WTC11 (cell line): Measurements from ENCODE around the gene PDAP1. TPM values are rescaled to one million over a fixed set of nuclear protein-coding genes. Genes with fewer than 3 reads are reported as not detected.

Experiments used
- ATAC-seq: fragments of 200-7000 bp; cut with Tn5 transposase; 2 replicates; pipeline ENCODE4 v1.10.0; 2021; ENCODE audit warnings: mild to moderate bottlenecking, moderate library complexity
- CTCF ChIA-PET: fragments of 300-600 bp; sonication (Branson Sonifier 250); formaldehyde crosslinking; loops from one replicate; lab custom pipeline; 2021; ENCODE audit warnings: antibody characterized with exemption; lab: Charles Lee
- POLR2A ChIA-PET: fragments of 350-600 bp; sonication (Branson Sonifier 250); formaldehyde crosslinking; loops from one replicate; lab custom pipeline; 2021; ENCODE audit warnings: antibody characterized with exemption; lab: Charles Lee
- DNase-seq: peaks from one replicate; pipeline ENCODE4 v3.0.0; 2021; ENCODE audit warnings: low spot score
- H3K27ac Mint-ChIP-seq: 2 replicates; pipeline ENCODE4 v1.8.0; 2021; ENCODE audit warnings: mixed read lengths
- H3K27me3 Mint-ChIP-seq: 2 replicates; pipeline ENCODE4 v1.8.0; 2021; ENCODE audit warnings: low read depth, mild to moderate bottlenecking, moderate library complexity, mixed read lengths
- H3K36me3 Mint-ChIP-seq: 2 replicates; pipeline ENCODE4 v1.8.0; 2021; ENCODE audit warnings: mixed read lengths
- H3K4me1 Mint-ChIP-seq: 2 replicates; pipeline ENCODE4 v1.8.0; 2022; ENCODE audit warnings: mixed read lengths
- H3K4me3 Mint-ChIP-seq: 2 replicates; pipeline ENCODE4 v1.8.0; 2021; ENCODE audit warnings: mild to moderate bottlenecking, moderate library complexity, mixed read lengths
- H3K9me3 Mint-ChIP-seq: 2 replicates; pipeline ENCODE4 v1.8.0; 2021; ENCODE audit warnings: mixed read lengths
- AFF4 ChIP-seq: sonication (generic); formaldehyde crosslinking; IDR thresholded peaks from 2 replicates; pipeline ENCODE4 v1.8.1; 2023; ENCODE audit warnings: mild to moderate bottlenecking, missing genetic modification reagents, borderline replicate concordance
- AR ChIP-seq: fragments of 250-450 bp; sonication (Bioruptor Pico); IDR thresholded peaks from 2 replicates; pipeline ENCODE4 v1.9.0; 2021; ENCODE audit warnings: mild to moderate bottlenecking
- CREB1 ChIP-seq: sonication (generic); formaldehyde crosslinking; IDR thresholded peaks from 2 replicates; pipeline ENCODE4 v1.8.0; 2023; ENCODE audit warnings: mild to moderate bottlenecking, missing genetic modification reagents
- FOXK1 ChIP-seq: sonication (generic); formaldehyde crosslinking; IDR thresholded peaks from 2 replicates; pipeline ENCODE4 v1.8.0; 2022; ENCODE audit warnings: mild to moderate bottlenecking, moderate library complexity, missing genetic modification reagents
- FOXP1 ChIP-seq: sonication (generic); formaldehyde crosslinking; IDR thresholded peaks from 2 replicates; pipeline ENCODE4 v1.8.0; 2022; ENCODE audit warnings: missing genetic modification reagents, mild to moderate bottlenecking, moderate library complexity, borderline replicate concordance
- GTF2I ChIP-seq: fragments of 250-450 bp; sonication (Bioruptor Pico); conservative IDR thresholded peaks from 2 replicates; pipeline ENCODE4 v1.4.0; 2021; ENCODE audit warnings: mild to moderate bottlenecking
- HMGA2 ChIP-seq: fragments of 250-450 bp; sonication (Bioruptor Pico); IDR thresholded peaks from 2 replicates; pipeline ENCODE4 v1.4.0; 2021; ENCODE audit warnings: mild to moderate bottlenecking, moderate library complexity
- MXD4 ChIP-seq: fragments of 250-450 bp; sonication (Bioruptor Pico); IDR thresholded peaks from 2 replicates; pipeline ENCODE4 v1.8.0; 2021; ENCODE audit warnings: mild to moderate bottlenecking, moderate library complexity, borderline replicate concordance
- MYBL2 ChIP-seq: sonication (generic); formaldehyde crosslinking; IDR thresholded peaks from 2 replicates; pipeline ENCODE4 v1.8.1; 2023; ENCODE audit warnings: mild to moderate bottlenecking, moderate library complexity, missing genetic modification reagents
- NFYB ChIP-seq: sonication (generic); formaldehyde crosslinking; conservative IDR thresholded peaks from 2 replicates; pipeline ENCODE4 v1.8.0; 2022; ENCODE audit warnings: low read depth, missing genetic modification reagents
- NR2C2 ChIP-seq: sonication (generic); formaldehyde crosslinking; IDR thresholded peaks from 2 replicates; pipeline ENCODE4 v1.8.0; 2022; ENCODE audit warnings: mild to moderate bottlenecking, missing genetic modification reagents
- SMAD3 ChIP-seq: sonication (generic); formaldehyde crosslinking; IDR thresholded peaks from 2 replicates; pipeline ENCODE4 v1.8.0; 2022; ENCODE audit warnings: missing genetic modification reagents, mild to moderate bottlenecking, borderline replicate concordance
- SMAD4 ChIP-seq: sonication (generic); formaldehyde crosslinking; IDR thresholded peaks from 2 replicates; pipeline ENCODE4 v1.8.0; 2022; ENCODE audit warnings: mild to moderate bottlenecking, missing genetic modification reagents
- TCF7 ChIP-seq: sonication (generic); formaldehyde crosslinking; IDR thresholded peaks from 2 replicates; pipeline ENCODE4 v1.8.0; 2022; ENCODE audit warnings: mild to moderate bottlenecking, low read depth, missing genetic modification reagents, moderate library complexity
- ZNF232 ChIP-seq: sonication (generic); formaldehyde crosslinking; IDR thresholded peaks from 2 replicates; pipeline ENCODE4 v1.8.0; 2022; ENCODE audit warnings: mild to moderate bottlenecking, missing genetic modification reagents
- ZNF396 ChIP-seq: fragments of 250-450 bp; sonication (Bioruptor Pico); IDR thresholded peaks from 2 replicates; pipeline ENCODE4 v1.8.0; 2021; ENCODE audit warnings: mild to moderate bottlenecking, moderate library complexity, borderline replicate concordance
- ZNF512 ChIP-seq: sonication (generic); formaldehyde crosslinking; IDR thresholded peaks from 2 replicates; pipeline ENCODE4 v1.8.1; 2022; ENCODE audit warnings: missing genetic modification reagents, borderline replicate concordance
- ZSCAN18 ChIP-seq: fragments of 250-450 bp; sonication (Bioruptor Pico); IDR thresholded peaks from 2 replicates; pipeline ENCODE4 v2.1.2; 2022; ENCODE audit warnings: mild to moderate bottlenecking, moderate library complexity
- total RNA-seq: library from RNA; stranded (reverse); gene quantifications from 3 replicates; pipeline ENCODE4 v1.2.3, GENCODE V29; 2021

The PDAP1 gene
- total RNA-seq, 1 experiment from 2014 or later, result 177 TPM

DNA sequence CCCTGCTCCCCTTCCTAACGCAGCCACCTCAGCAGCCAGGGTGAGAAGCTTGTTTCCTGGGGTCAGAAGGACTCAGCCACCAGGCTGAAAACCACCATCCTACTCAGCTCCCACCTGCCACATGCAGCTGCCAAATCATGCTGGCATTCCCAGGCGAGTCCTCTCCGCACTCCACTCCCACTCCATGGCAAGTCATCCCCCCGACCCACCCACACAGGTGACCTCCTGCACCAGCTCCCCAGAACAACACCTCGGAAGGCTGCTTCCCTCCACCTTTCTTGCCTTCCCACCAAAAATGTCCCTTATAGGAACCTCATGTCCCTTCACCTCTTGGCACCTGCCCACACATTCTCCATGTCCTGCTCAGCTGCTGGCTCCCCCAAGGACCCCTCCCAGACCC lies 4.6 kb downstream of the PDAP1 start:
- peaks cover 51% of the 10 kb centered on the region for H3K36me3 Mint-ChIP-seq
- CTCF ChIA-PET, result no interaction called here

GRCh38 chr7:99402854-99403253 lies 5.5 kb downstream of the PDAP1 start:
- H3K27ac Mint-ChIP-seq, result no peak overlapping the region
- POLR2A ChIA-PET, result no interaction called here
- H3K27me3 Mint-ChIP-seq, result no peaks in the 10 kb centered on the region
- no peaks in the 10 kb centered on the region for H3K9me3 Mint-ChIP-seq
- DNase-seq (no peak), ATAC-seq (no peak)
- peaks cover 60% of the 10 kb centered on the region for H3K36me3 Mint-ChIP-seq
- no peak overlapping the region for H3K4me3 Mint-ChIP-seq
- CTCF ChIA-PET, result interaction anchor here (0.8 kb wide), 1 partner anchor 43 kb away, joined by 3 read pairs; no protein-coding TSS in a partner anchor
- TF ChIP-seq MYBL2 (CRISPR knock-in tag) (no peak), FOXK1 (CRISPR knock-in tag) (no peak), NFYB (no peak)
- peaks cover 13% of the 10 kb centered on the region for H3K4me1 Mint-ChIP-seq

More for the DNA sequence above, 4.6 kb downstream of the PDAP1 start:
- no peaks in the 10 kb centered on the region for H3K27me3 Mint-ChIP-seq
- H3K4me3 Mint-ChIP-seq, result no peak overlapping the region
- no peak for TF ChIP-seq CREB1 (CRISPR knock-in tag)
- TF ChIP-seq HMGA2 (CRISPR knock-in tag), result no peak
- no peak for TF ChIP-seq MXD4 (CRISPR knock-in tag)
- TF ChIP-seq, all 79 proteins: peak for 0
- no peak for DNase-seq
- no peak for ATAC-seq
- H3K4me1 Mint-ChIP-seq, result peaks cover 13% of the 10 kb centered on the region
- POLR2A ChIA-PET, result interaction anchor here (0.5 to 0.6 kb wide), 2 partner anchors 14 to 68 kb away, joined by 3 read pairs; no protein-coding TSS in a partner anchor
- no peaks in the 10 kb centered on the region for H3K9me3 Mint-ChIP-seq
- no peak overlapping the region; the same call in 1 of the 2 replicates for H3K27ac Mint-ChIP-seq

DNA sequence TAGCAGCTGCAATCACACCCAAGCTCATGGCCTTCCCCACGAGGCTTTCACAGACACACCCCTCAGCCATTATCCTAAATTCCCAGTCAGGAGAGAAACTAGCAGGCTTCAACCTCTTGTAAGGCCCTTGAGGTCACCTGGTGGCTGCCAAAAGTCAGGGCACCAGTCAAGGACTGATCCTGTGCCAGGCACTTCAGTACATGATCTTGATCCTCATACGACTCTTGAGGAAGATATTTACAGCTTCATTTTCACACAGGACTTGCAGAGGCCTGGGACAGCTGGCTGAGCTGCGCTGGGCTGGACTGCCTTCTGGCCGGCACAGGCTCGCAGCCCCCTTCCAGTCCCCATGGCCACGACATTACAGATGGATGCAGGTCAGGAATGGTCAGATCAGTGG lies 8.8 kb downstream of the PDAP1 start:
- H3K4me3 Mint-ChIP-seq, result no peak overlapping the region
- H3K27me3 Mint-ChIP-seq, result no peaks in the 10 kb centered on the region
- H3K9me3 Mint-ChIP-seq, result no peaks in the 10 kb centered on the region
- no peak for ATAC-seq
- TF ChIP-seq NR2C2 (CRISPR knock-in tag) (no peak), SMAD4 (CRISPR knock-in tag) (no peak), HMGA2 (CRISPR knock-in tag) (no peak), AFF4 (CRISPR knock-in tag) (no peak), FOXP1 (CRISPR knock-in tag) (no peak), SMAD3 (CRISPR knock-in tag) (no peak), ZNF232 (CRISPR knock-in tag) (no peak), TCF7 (no peak), ZSCAN18 (CRISPR knock-in tag) (no peak), ZNF396 (no peak), ZNF512 (CRISPR knock-in tag) (no peak), FOXK1 (CRISPR knock-in tag) (no peak), GTF2I (CRISPR knock-in tag) (no peak), AR (no peak)
- TF ChIP-seq, all 79 proteins: peak for 0
- H3K27ac Mint-ChIP-seq, result no peak overlapping the region
- DNase-seq, result no peak
- peaks cover 76% of the 10 kb centered on the region for H3K36me3 Mint-ChIP-seq
- CTCF ChIA-PET, result interaction anchor here (1.0 to 2.2 kb wide), 3 partner anchors 10 to 34 kb away, joined by 3 to 5 read pairs (median 3); partner anchors contain the start of genes BUD31 and PDAP1
- no peaks in the 10 kb centered on the region for H3K4me1 Mint-ChIP-seq
- POLR2A ChIA-PET, result no interaction called here
